Epithelial cell of proximal tubule (primary cell): ENCODE measurements around the gene DNM2. TPM values are rescaled to one million over a fixed set of nuclear protein-coding genes. Genes with fewer than 3 reads are reported as not detected.
"Not testable (repeated sequence)": the region's sequence is repeated elsewhere in the genome, so short reads cannot be mapped to it uniquely, and the experiment has no call there.

Source experiments
- DNase-seq: peaks from one replicate; pipeline ENCODE4 v3.0.0-alpha.2; 2011; ENCODE audit warnings: low read depth
- H3K4me3 ChIP-seq: 2 replicates; pipeline ENCODE4 v1.5.1; 2011; ENCODE audit warnings: low read depth, mild to moderate bottlenecking, low read length
- total RNA-seq: library from RNA; depleted of rRNA; stranded (reverse); fragments of >200 nt; gene quantifications from 2 replicates; pipeline ENCODE4 v1.2.3, GENCODE V29; 2015
- TF ChIP-seq, protein P1 (sequence below): conservative IDR thresholded peaks from 2 replicates; pipeline ENCODE4 v1.5.1; 2012; ENCODE audit warnings: low read depth, mild to moderate bottlenecking, low read length

The DNM2 gene
- 94.5 and 103 TPM in 2 replicates for total RNA-seq

DNA sequence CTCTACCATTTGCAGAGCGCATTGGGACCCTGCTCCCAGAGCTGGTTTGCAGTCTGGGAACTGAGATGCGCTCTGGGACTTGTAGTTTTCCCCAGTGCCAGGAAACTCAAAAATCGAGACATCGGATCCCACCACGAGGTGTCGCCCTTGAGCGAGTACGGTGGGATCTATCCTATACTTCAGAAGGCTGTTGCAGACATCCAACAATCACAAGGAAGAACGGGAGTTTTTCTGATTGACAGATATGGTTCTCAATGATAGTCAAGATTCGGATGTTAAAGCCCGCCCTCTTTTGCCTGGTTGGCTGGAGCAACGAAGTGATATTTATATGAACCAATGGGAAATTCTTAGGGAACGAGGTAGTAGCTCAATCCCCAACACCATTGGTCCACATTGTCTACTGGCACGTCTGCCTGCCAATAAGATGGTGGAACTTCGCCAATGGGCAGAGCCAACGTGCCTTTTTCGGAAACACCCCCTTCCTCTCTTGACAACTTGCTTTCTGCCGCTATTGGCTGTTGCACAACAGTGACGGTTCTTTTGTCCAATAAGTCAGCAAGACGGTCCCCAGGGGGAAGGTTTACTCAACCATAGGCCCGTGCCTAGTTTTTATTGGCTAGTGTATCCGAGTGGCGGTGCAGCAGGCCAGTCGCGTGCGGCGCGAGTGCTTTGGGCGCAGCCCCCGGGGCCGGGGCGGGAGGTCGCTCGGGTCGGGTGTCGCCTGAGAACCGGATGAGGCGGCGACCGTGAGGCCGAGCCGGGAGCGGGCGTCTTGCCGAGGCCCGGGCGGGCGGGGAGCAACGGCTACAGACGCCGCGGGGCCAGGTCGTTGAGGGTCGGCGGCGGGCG lies at the start of gene DNM2:
Gene DNM2 (plus strand): TSS at position 724 of the 849 bp plus-strand sequence. CDS start 164 bp downstream, outside the sequence.
- TF ChIP-seq, protein P1, sequence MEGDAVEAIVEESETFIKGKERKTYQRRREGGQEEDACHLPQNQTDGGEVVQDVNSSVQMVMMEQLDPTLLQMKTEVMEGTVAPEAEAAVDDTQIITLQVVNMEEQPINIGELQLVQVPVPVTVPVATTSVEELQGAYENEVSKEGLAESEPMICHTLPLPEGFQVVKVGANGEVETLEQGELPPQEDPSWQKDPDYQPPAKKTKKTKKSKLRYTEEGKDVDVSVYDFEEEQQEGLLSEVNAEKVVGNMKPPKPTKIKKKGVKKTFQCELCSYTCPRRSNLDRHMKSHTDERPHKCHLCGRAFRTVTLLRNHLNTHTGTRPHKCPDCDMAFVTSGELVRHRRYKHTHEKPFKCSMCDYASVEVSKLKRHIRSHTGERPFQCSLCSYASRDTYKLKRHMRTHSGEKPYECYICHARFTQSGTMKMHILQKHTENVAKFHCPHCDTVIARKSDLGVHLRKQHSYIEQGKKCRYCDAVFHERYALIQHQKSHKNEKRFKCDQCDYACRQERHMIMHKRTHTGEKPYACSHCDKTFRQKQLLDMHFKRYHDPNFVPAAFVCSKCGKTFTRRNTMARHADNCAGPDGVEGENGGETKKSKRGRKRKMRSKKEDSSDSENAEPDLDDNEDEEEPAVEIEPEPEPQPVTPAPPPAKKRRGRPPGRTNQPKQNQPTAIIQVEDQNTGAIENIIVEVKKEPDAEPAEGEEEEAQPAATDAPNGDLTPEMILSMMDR = peak; percentile 85
- H3K4me3 ChIP-seq = peak within 1 kb of the TSS; percentile 78
- DNase-seq = peak; percentile 100

DNA sequence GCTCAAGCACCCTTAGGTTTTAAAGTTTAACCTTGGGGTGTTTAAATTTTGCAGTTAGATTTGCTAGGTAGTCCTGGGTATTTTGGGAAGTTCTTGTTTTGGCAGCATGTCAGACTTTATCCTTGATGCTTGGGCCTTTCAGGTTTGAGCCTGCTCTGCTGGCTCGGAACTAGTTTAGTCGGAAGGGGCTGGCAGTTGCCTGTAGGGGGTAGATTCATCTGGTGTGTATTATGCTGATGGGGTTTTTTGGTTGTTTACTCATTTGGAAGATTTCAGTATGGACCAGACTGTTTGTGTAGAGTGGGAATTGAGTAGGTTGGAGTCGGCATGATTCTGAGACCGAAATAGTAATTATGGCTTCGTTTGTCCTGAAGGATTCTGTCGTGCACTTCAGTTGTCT lies 48.6 kb upstream of the DNM2 start:
- TF ChIP-seq, protein P1 = no peak
- DNase-seq = no peak
- H3K4me3 ChIP-seq = no peak overlapping the region

DNA sequence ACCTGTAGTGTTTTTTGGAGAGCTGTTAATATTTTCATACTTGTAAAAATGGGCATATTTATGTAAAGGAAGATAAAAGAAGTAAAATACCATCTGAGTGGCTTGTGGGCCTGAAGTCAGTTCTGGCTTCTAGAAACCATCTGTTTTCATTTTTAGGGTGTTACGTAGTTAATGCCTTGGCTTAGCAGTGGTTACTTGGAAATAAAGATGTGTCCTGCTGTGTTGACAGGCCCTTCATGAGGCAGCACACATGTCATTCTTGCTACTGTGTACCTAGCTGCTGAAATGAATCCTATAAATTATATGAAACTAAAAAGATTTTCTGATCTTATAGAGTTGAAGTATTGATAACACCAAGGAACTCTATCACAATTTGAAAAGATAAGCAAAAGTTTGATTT lies 47.7 kb upstream of the DNM2 start:
- TF ChIP-seq, protein P1 = no peak
- DNase-seq = no peak
- H3K4me3 ChIP-seq = no peak overlapping the region

DNA sequence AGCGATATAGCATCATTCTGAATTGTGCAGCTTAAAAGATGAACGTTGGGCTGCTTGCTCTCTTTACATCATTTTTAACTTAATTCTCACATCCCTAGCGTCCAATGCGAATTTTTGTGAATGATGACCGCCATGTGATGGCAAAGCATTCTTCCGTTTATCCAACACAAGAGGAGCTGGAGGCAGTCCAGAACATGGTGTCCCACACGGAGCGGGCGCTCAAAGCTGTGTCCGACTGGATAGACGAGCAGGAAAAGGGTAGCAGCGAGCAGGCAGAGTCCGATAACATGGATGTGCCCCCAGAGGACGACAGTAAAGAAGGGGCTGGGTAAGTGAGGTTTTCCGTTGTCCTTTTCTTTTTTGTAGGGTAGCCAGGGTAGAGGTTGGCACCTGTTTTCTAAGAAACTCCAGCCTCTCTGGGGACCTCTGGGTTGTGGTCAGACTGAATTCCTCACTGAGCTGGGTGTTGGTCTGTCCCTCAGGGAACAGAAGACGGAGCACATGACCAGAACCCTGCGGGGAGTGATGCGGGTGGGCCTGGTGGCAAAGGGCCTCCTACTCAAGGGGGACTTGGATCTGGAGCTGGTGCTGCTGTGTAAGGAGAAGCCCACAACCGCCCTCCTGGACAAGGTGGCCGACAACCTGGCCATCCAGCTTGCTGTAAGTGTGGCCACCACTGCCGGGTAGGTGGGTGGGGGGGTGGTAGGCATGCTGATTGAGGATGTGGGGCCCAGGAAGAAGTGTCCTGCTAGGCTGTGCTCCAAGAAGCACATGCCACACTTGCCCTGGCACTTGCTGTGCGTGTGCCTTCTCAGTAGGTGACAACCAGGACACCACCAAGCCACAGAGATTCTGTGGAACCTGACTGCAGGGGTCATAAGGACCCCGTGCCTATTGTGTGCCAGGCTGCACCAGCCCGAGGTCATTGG lies 46.7 kb upstream of the DNM2 start:
- DNase-seq = no peak
- TF ChIP-seq, protein P1 = no peak
- no peak overlapping the region for H3K4me3 ChIP-seq

DNA sequence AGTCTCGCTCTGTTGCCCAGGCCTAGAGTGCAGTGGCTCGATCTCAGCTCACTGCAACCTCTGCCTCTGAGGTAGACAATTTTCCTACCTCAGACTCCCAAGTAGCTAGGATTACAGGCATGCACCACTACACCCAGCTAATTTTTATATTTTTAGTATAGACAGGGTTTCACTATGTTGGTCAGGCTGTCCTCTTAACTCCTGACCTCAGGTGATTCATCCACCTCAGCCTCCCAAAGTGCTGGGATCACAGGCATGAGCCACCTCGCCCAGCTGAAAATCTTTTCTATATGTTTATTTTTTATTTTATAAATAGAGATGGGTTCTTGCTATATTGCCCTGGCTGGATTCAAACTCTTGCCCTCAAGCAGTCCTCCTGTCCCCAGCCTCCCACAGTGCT lies 46.0 kb upstream of the DNM2 start:
- H3K4me3 ChIP-seq, DNase-seq: not testable (repeated sequence)

DNA sequence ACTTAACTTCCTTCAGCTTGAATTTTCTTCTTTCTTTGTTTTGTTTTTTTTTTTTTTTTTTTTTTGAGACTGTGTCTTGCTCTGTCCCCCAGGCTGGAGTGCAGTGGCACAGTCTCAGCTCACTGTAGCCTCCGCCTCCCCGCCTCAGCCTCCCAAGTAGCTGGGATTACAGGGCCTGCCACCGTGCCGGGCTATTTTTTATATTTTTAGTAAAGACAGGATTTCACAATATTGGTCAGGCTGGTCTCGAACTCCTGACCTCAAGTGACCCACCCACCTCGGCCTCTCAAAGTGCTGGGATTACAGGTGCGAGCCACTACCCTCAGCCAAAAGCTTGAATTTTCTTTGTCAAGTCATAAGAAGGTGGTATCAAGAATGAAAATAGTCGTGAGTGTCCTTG lies 42.7 kb upstream of the DNM2 start:
- H3K4me3 ChIP-seq, DNase-seq: not testable (repeated sequence)

DNA sequence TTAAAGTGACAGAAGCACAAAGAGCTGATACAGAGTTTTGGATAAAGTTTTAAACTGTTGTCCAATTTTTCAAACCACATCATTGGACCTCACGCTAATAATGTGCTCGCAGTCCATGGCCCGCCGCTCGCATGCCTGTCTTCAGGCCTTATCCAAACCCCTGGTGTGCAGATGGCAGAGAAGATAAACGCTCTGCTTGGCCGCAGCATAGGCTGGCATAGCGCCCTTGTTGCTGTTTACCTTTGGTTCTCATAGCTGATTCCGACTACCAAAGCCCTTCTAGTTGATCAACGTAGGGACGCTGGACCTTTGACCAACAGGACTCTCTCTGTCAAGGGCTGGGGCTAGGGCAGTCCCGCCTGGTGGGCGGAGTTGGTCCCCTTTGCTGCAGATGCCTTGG lies 40.1 kb upstream of the DNM2 start:
- TF ChIP-seq, protein P1 = no peak
- H3K4me3 ChIP-seq = no peak overlapping the region
- DNase-seq = no peak

DNA sequence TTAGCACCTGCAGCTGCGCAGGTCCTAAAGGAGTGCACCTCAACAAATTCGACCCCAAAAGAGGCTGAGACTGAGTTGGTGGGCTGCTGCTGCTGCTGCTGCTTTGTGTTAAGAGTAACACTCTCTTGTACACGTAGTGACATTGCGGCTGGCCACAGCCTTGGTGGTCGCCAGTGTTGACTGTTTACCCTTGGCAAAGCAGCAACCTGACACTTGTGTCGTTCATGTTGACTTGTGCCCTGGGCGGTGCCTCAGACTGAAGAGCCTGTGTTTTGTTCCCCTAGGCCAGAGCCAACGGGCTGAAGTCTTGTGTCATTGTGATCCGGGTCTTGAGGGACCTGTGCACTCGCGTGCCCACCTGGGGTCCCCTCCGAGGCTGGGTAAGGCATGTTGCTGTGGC lies 39.1 kb upstream of the DNM2 start:
- no peak for DNase-seq
- no peak overlapping the region for H3K4me3 ChIP-seq
- TF ChIP-seq, protein P1 = no peak
